ENCODE data around the gene C1orf56. TPM values are rescaled to one million over a fixed set of nuclear protein-coding genes. Genes with fewer than 3 reads are reported as not detected.

C1orf56 gene
- total and polyA plus RNA-seq, 8 donors, result 3.9 to 11.2 (median 8.8) TPM

- DNase-seq (no peak), ATAC-seq (no peak)
- peak overlapping the region; percentile 94 to 96 for H3K27ac ChIP-seq
- H3K4me3 ChIP-seq, result peak overlapping the region; percentile 58
- no peaks in the 10 kb centered on the region for H3K36me3 ChIP-seq
- H3K27me3 ChIP-seq, result no peaks in the 10 kb centered on the region
- H3K4me1 ChIP-seq, result peaks cover 38 to 87% of the 10 kb centered on the region in 2 donors
- no peaks in the 10 kb centered on the region for H3K9me3 ChIP-seq
- intact Hi-C loops (cut with DNase I), result no loop called here
- TF ChIP-seq CTCF (IDR thresholded peaks at IDR 0.05), result no peak
Measured at GRCh38 chr1:151005729-151006319, 41.7 kb upstream of the C1orf56 start.

- H3K36me3 ChIP-seq, result no peaks in the 10 kb centered on the region
- DNase-seq (peak; percentile 72 to 88 (median 78)), ATAC-seq (peak; percentile 66)
- TF ChIP-seq CTCF (IDR thresholded peaks at IDR 0.05), result peak; percentile 27 to 38
- peak within 1 kb of the TSS; percentile 94 to 96 for H3K27ac ChIP-seq
- intact Hi-C loops (cut with DNase I), result no loop called here
- peak within 1 kb of the TSS; percentile 58 for H3K4me3 ChIP-seq
- peaks cover 40 to 87% of the 10 kb centered on the region in 2 donors for H3K4me1 ChIP-seq
- no peaks in the 10 kb centered on the region for H3K9me3 ChIP-seq
- no peaks in the 10 kb centered on the region for H3K27me3 ChIP-seq
Measured at GRCh38 chr1:151006327-151007052, 41.1 kb upstream of the C1orf56 start, which contains the start of gene MINDY1. TSS of gene MINDY1 (minus strand) at chr1:151006902. CDS start at chr1:151002617, 4,285 bp downstream.

GRCh38 chr1:151007853-151008243 is 39.7 kb upstream of the C1orf56 start:
- H3K9me3 ChIP-seq, result no peaks in the 10 kb centered on the region
- ATAC-seq, result no peak
- no peaks in the 10 kb centered on the region for H3K36me3 ChIP-seq
- intact Hi-C loops (cut with DNase I), result no loop called here
- no peak for DNase-seq
- no peaks in the 10 kb centered on the region for H3K27me3 ChIP-seq
- peaks cover 47 to 76% of the 10 kb centered on the region in 2 donors for H3K4me1 ChIP-seq
- no peak for TF ChIP-seq CTCF (IDR thresholded peaks at IDR 0.05)
- peak overlapping the region; percentile 94 to 96 for H3K27ac ChIP-seq
- peak overlapping the region; percentile 65 to 66 for H3K4me3 ChIP-seq

- H3K27me3 ChIP-seq, result no peaks in the 10 kb centered on the region
- peak within 1 kb of the TSS; percentile 65 to 66 for H3K4me3 ChIP-seq
- H3K27ac ChIP-seq, result peak within 1 kb of the TSS; percentile 94 to 96
- no peaks in the 10 kb centered on the region for H3K9me3 ChIP-seq
- DNase-seq (peak; percentile 97 to 99 (median 98)), ATAC-seq (peak; percentile 90)
- TF ChIP-seq CTCF (IDR thresholded peaks at IDR 0.05), result peak in 1 of 2 donors; percentile 25
- intact Hi-C loops (cut with DNase I), result no loop called here
- no peaks in the 10 kb centered on the region for H3K36me3 ChIP-seq
- H3K4me1 ChIP-seq, result peaks cover 47 to 74% of the 10 kb centered on the region in 2 donors
Measured at GRCh38 chr1:151008244-151009205, 39.0 kb upstream of the C1orf56 start, which contains the start of gene PRUNE1. TSS of gene PRUNE1 (plus strand) at chr1:151008449. CDS start at chr1:151008633, 184 bp downstream.

All from left lung (tissue), 10 donors.